HS-27A (cell line): ENCODE results near the gene MAD1L1.
"Not testable (repeated sequence)": the region's sequence is repeated elsewhere in the genome, so short reads cannot be mapped to it uniquely, and the experiment has no call there.

Source experiments
- DNase-seq: peaks from one replicate; pipeline ENCODE4 v3.0.0-alpha.2; 2012; ENCODE audit warnings: low read depth, missing footprints

MAD1L1 gene

DNA sequence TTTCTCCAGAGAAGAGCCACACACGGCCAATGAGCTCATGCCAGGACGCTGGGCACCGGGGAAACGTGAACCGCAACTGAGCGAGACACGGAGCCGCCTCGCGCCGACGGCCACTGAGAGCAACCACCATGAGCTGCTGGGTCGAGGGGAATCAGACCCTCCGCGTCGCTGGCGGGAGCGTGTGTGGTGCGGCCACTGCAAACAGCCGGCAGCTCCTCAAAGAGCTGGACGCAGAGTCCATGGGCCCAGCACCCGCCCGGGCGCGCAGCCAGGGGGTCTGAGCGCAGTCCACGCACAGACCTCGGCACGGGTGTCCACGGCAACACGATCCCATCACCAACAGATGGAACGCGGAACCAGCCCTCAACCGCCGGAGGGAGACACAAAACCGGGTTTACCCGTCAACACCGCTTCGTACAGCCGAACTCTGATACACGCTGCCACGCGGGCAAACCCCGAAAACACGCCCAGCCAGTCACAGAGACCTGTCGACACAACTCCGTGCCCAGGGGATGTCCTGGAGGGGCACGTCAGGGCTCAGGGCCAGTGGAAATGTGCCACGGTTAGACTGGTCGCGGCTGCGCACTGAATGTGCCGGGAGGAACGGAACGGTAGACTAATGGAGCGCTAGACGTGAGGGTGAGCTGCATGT lies 415.6 kb downstream of the MAD1L1 start:
- DNase-seq: no peak

DNA sequence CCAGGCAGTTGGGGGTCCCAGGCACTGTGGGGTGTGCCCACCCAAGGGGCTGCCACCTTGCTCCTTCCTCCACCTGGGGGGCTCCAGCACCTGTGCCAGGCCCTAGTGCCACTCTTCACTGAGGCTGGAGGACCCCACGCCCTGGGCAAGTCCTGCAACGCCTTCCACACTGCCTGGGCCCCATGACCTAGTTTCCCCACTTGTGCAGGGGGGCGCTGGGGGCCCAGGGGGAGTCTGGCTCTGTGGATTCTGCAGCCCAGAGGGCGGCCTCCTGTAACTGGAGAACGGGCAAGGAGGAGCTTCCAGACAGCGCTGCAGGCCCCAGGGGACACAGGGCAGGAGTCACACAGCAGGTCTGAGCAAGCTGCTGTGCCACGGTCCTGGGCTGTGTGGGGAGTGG lies 416.3 kb downstream of the MAD1L1 start:
- DNase-seq: not testable (repeated sequence)

DNA sequence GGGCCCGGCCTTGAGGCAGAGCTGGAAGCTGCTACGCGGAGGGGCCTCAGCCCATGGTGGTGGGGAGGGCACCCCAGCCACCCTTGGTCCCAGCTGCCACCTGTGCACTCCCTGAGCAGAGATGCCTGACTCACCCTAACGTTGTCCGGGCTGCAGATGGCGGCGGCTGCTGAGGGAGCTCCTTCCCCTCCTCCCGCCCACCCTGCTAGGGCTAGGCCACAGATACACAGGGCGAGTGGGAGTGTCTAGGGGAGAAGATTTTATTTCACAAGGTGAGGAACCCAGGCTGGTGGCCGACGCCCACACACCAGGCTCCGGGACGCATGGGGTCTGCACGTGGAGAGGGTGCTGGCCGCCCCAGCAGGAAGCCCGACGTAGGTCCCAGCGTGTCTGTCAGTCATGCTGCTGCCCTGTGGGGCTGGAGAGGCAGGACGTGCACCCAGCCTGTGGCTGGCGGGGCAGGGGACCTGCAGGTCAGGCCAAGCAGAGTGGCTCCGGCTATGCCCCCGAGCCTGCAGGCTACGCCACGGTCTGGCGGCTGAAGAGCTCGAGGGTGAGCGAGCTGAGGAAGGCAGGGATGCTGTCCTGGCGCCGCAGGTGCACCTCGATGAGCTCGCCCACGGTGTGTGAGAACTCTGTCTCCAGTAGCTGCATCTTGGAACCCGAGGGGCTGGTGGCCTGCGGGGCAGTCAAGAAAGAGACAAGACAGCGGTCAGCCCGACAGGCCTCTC lies 417.0 kb downstream of the MAD1L1 start:
- DNase-seq: not testable (repeated sequence)

DNA sequence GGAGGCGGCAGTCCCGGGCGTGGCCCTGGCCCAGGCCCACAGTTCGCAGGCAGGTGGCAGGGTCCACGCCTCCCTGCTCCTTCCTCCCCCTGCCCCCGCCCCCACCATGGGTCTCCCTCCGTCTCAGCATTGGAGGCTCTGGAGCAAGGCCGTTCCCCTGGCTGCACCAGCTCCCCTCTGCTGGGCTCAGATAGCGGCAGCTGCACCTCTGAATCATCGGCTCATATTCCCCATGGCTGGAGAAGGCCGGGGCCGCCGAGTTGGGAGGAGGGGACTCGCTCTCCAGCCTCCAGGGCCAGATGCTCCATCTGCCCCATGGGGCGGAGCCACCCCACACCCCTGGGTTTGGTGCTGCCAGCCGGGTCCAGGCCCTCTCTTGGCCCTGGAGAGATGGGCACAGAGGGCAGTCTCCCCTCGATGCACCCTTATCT lies 417.7 kb downstream of the MAD1L1 start:
- no peak for DNase-seq

DNA sequence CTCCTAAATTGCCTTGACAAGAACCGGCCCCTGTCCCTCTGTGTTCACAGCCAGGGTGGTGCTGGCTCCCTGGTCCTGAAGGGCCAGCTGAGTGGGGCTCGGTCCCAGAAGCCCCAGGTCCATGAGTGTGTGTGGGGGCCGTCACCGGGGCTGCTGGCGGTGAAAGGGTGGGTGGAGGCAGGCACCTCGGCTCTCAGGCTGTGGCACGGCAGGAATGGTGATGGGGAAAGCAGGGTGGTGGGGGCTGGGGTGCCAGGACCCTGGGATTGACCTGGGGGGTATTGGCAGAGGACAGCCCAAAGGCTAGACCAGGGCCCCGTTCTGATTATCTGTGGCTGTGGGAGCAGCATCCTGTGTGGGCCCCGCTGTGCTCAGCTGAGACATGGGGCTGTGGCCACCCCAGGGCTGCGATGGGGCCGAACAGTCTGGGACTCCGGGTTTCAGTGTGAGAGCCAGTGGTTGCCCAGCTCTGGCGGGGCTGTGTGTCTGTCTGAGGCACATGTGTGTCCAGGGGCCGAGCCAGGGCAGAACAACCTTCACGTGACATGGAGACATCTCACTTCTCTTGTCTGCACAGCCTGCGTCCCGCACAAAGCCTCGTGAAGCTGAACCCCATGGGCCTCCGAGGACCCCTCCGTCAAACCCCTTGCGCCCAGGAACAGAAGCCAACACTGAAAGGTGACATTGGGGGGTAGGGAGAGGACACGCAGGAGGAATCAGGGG lies 418.5 kb downstream of the MAD1L1 start:
- no peak for DNase-seq

DNA sequence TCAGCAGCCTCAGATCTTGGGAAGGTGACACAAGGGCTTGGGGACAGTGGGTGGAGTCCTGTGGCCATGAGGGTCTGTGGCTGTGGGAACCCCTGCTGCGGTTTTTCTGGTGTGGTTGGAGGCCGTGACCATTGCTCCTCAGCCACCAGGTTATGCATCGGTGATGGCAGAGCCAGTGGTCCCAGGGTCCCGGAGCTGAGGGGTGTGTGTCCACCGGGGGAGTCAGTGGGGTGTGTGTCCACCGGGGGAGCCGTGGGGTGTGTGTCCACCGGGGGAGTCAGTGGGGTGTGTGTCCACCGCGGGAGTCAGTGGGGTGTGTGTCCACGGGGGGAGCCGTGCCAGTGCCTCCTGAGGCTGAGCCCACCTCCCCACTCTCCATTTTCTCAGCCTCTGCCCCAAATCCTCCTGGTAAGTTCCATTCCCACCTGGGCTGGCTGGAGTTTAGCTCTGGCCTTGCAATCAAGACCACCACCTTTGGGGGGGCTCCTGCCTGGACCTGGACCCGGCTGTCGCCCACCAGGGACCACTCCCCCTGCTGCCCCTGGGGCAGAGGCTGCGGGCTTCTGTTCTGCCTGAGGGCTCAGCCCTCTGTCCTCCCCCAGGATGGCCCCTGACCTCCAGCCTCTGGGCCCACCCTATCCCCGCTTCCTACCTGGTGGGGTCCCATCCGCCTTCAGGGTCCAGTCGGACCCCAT lies 419.2 kb downstream of the MAD1L1 start:
- no peak for DNase-seq

DNA sequence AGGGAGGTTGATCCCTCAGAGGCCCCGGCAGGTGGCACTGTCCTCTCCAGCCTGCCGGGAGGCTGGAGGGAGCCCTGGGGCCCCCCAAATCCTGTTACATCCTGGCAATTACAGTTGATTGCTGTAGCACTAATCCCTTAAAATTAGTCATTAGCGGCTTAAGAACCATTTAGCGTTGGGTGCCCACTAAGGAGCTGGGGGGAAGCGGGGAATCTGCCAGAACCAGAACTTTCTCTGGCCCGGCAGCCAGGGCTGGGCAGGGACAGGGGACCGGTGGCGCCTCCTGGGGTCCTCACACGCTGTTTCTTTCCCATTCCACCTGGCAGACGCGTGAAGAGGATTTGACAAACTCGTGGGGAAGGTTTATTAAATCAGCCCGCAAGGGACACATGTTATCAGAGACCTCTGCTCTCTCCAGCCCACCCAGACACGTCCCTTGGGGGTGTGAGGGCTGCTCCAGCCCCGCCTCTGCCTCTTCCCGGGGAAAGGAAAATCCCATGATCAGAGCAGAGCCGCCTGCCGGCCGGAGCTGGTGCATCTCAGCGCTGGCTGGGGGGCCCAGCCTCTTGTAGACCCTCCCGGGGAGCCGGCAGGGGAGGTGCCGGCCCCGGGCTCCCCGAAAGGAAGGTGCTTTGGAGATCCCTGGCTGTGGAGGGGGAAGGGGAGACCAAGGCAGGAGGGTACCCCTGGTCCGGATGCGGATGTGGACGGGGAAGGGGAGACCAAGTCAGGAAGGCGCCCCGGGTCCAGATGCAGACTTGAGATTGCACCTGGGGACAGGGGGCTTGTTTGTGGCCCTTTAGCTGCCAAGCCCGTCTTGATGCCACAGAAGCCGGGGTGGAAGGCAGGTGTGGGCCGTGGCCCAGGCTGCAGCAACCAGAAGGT lies 420.0 kb downstream of the MAD1L1 start:
- no peak for DNase-seq

DNA sequence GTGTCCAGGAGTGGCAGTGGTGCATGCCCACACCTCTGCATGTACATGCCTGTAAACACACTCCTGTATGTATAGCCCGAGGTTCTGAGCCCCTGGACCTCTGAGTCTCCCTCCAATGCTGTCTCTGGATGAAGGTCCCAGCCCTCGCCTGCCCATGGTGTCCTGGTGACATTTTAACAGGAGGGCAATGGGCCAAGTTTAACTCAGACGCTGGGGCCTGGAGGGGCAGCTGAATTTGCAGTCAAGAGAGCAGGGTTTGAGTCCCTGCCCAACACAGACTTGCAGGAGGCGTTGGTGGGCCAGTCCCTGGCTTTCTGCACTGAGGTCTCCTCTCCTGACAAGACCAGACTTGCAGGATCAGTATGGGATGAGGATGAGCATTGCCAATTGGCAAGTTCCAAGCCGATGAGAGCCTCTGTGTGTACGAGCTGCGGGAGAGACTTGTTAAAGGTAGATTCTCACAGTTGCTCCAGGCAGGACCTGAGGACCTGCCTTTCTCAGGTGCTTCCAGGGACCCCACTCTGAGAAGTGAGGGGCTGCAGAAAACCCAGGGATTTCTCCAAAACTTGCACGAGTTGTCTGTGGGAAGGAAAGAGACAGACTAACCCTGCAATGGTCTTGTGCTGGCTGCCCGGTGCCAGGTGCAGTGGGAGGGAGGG lies 420.8 kb downstream of the MAD1L1 start:
- no peak for DNase-seq

DNA sequence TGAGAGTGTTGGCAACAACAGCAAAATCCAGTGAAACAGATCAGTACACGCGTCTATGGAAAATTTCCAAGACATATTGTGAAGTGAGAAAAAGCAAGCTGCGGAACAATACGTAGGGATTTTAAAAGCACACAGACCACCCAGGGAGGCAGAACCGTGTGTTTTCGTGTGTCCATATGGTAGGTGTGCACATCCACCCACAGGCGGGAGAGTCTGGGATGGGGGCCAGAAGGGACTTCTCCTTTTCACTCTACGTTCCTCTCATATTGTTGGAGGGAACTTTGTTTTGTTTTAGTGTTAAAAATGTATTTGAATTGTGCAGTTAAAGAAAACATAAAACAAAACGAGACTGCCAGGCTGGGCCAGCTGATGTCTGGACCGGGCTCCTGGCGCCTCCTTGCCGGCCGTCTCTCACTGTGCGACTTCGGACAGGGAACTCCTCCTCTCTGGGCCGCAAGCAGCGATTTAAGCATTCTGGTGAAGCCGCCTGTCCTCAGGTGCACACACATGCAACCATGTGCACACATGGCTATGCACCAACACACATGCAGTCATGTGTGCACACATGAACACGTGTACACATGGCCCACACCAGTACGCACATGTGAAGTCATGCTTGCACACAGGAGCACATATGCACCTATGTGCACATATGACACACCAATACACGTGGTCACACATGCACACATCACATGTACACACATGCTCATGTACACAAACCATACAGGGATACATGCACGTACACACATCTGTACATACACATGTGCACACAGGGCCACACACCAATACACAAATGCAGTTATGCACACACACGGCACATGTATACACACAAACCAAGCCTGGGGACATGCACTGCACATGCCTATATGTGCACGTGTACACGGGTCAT lies 421.5 kb downstream of the MAD1L1 start:
- DNase-seq: no peak

DNA sequence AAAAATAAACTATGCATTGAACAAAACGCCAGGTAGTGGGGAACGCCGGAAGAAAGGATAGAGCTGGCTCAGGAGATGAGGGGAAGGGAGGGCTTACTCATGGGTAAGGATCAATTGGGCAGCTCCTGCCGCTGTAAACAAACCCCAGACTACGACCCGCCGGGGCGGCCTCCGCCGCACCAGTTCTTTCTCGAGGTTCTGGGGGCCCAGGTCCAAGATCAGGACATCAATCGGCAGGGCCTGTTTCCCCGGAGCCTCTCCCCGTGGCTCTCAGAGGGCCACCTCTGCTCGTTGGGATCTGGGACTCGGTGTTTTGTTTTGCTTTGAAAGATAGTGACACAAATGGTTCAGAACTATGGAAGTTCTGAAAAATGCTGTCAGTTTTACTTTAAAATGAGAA lies 422.2 kb downstream of the MAD1L1 start:
- no peak for DNase-seq

DNA sequence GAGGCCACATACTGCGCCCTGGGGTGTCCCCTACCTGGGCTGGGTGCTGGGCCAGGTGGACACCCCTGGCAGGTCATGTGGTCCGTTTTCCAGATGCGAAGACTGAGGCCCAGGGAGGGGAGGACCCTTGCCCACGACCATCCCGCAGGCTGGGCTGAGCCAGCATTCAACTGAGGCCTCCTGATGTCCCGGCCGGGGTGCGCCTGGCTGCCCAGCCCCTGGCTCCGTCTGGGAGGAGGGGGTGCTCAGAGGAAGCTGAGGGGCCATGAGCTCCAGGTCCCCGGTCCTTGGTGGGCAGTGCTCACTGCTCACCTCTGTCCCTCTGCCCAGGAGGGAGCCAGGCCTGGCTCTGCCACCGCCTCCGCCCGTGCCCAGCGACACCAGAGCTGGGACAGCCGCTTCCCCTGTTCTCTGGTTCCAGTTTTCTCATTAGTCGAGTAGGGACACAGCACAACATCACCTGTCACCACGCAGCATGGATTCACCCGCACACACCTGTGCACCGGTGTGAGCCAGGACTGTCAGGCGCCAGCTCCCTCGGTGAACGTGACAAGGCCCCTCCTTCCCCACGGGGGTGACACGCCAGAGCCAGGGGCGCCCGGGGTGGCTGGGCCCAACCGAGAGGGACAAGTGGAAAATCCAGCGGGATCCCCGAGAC lies 423.0 kb downstream of the MAD1L1 start:
- no peak for DNase-seq

DNA sequence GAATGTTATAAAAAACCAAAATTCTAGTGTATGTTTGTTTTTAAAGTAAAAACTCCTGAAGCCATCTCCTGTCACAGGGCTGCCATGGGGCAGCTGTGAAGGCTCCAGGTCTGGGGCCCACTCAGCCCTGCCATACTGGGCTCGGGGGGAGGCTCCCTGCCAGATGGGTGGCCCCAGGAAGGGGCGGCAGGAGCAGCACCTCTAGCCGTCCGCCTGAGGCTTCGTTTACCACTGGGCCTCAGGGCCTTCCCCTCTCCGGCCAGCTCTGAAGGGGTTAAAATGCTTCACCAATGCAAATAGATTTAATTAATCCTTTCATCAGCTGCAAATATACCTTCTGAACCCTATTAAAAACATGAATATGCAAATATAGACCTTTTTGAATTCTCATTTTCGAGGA lies 423.7 kb downstream of the MAD1L1 start:
- DNase-seq: no peak

DNA sequence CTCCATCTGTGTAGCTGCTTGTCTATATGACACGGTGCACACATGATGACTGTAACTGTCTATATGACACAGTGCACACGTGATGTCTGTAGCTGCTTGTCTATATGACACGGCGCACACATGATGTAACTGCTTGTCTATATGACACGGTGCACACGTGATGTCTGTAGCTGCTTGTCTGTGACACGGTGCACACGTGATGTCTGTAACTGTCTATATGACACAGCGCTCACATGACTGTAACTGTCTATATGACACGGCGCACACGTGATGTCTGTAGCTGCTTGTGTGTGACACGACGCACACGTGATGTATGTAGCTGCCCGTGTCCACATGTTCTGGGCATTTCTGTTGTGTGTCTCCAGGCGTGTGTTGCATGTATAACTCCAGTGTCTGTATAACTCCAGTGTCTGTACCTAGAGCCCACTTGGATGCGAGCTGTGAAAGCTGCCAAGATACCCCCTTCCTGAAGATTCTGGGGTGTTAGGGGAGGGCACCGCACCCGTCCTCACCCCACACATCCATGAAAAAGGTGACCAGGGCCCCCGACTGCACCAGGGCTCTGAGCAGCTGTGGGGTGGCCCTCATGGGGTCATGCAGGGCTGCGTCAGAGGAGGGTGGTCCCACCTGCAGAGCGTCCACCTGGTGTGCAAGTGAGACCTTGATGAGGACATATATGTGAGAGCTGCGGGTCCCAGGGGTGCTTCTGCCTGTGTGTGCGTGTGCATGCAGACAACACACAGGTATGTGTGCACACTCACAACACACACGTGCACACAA lies 424.7 kb downstream of the MAD1L1 start:
- DNase-seq: no peak

DNA sequence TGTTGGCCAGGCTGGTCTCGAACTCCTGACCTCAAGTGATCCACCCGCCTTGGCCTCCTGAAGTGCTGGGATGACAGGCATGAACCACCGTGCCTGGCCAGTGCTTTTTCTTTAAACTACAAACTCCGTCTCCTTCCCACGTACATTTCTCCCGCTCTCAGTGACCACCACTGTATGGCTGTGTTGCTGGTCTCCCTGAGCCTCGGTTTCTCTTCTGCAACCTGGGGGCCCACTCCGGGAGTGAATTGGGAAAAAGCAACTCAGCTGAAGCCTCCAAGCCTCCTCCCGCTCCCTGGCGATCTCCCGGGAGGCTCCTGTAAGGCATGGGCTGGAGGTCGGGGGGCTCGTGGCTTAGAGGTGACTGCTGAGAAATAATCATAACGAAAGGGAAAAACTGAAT lies 426.4 kb downstream of the MAD1L1 start:
- DNase-seq: no peak

DNA sequence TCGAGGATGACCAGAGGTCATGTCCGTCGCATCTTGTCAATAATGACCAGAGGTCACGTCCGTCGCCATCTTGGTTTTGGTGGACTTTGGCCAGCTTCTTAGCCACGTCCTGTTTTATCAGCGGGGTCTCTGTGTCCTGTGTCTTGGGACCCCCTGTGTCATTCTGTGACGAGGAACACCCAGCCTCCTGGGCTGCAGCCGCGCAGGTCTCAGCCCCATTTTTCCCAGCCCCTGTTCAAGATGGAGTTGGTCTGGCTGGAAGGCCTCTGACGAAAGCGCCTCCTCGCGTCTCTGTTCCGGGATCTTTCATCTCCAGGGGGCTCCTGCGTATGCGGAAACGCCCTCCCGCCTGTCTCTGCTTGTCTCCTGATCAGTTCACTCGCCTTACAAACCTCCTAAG lies 428.4 kb downstream of the MAD1L1 start:
- DNase-seq: no peak

DNA sequence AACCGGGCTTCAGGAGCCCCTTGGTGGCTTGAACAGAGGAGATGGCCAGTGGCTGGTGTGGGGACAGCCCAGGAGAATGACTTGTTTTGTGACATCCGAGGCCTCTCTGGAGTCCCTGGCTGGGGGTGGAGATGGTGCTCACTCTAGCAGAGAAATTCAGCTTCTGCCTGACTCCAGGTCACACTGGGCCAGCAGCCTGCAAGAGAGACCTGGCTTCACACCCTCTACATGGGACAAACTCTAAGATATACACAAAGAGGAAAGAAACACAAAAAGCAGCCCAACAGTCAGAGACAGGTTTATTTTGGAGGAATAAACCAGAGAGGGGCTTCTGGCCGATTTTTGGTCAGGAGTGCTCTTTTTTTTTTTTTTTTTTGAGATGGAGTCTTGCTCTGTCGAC lies 429.8 kb downstream of the MAD1L1 start:
- no peak for DNase-seq

DNA sequence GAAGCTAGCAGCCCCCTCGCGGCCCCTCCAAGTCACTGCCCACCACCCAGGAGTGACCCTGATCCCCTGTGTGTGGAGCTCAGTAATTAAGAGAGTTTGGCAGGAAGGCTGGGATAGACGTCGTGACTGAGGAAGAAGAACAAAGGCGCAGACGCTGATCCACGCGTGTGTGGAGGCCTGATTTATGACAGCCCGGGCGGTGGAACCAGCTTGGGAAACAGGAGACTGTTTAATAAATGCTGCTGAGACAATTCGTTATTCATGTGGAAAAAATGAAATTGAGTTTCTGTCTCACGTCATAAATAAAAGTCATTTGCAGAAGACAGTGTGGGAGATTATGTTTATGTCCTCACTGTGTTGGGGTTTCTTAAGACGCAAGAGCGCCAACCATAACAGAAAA lies 431.8 kb downstream of the MAD1L1 start:
- DNase-seq: no peak

DNA sequence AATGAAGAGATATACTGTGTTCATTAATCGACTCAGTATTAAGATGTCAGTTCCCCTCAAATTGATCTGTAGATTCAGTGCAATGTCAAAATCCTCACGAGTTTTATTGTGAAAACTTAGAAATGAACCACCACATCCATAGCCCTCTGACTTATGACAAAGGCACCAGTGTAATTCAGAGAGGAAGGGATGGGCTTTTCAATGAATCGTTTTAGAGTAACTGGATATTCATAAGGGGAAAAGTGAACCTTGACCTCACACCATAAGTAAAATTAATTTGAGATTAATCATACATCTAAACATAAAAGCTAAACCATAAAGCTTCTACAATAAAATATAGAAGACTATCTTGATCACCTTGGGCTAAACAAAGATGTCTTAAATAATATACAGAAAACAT lies 434.6 kb downstream of the MAD1L1 start:
- DNase-seq: no peak
